B cell (primary cell): ENCODE data around the gene PTPRN2. TPM values are rescaled to one million over a fixed set of nuclear protein-coding genes. Genes with fewer than 3 reads are reported as not detected.

ENCODE experiments used
- ATAC-seq: fragments of 200-7000 bp; cut with Tn5 transposase; one replicate; pipeline ENCODE4 v1.10.0; 2021; ENCODE audit warnings: low read depth, mild to moderate bottlenecking, moderate number of reproducible peaks, moderate library complexity
- CTCF ChIA-PET: fragments of 350-600 bp; sonication (Branson Sonifier 250); formaldehyde crosslinking; loops from one replicate; lab custom pipeline; 2021; ENCODE audit warnings: antibody characterized with exemption, inconsistent platforms; lab: Charles Lee
- POLR2A ChIA-PET: fragments of 350-600 bp; sonication (Branson Sonifier 250); formaldehyde crosslinking; loops from one replicate; lab custom pipeline; 2021; ENCODE audit warnings: antibody characterized with exemption; lab: Charles Lee
- DNase-seq: peaks from one replicate; pipeline ENCODE4 v3.0.0; 2013
- H2AFZ ChIP-seq: 2 replicates; pipeline ENCODE4 v1.6.1; 2012; ENCODE audit warnings: mild to moderate bottlenecking, low read depth, low read length; ENCODE audit not compliant: insufficient read depth, poor library complexity, severe bottlenecking
- H3K27ac ChIP-seq, 2 donors: 1 replicate in 1 of 2; 2 replicates in 1 of 2; pipeline ENCODE4 v1.5.1; 2012 to 2013; ENCODE audit warnings: low read length in 2 of 2, mild to moderate bottlenecking in 2 of 2, moderate library complexity in 1 of 2
- H3K27me3 ChIP-seq, 4 experiments: fragments of 200-600 bp in 1 of 4; sonication (generic) in 1 of 4; replicated peaks in 1 of 4; 1 replicate in 2 of 4; 2 replicates in 2 of 4; pipeline versions ENCODE4 v1.6.1 to v1.7.0; 2013 to 2016; ENCODE audit warnings: low read length in 3 of 4, mild to moderate bottlenecking in 2 of 4, mixed read lengths in 1 of 4, moderate library complexity in 1 of 4; ENCODE audit not compliant: insufficient read depth in 4 of 4, control insufficient read depth in 3 of 4; ENCODE audit errors: control extremely low read depth in 1 of 4
- H3K36me3 ChIP-seq, 2 experiments: replicated peaks in 1 of 2; 1 replicate in 1 of 2; 2 replicates in 1 of 2; pipeline versions ENCODE4 v1.6.1 to v1.7.1; 2013; ENCODE audit warnings: low read length in 1 of 2; ENCODE audit not compliant: insufficient read depth in 2 of 2, control insufficient read depth in 1 of 2; ENCODE audit errors: control extremely low read depth in 1 of 2, extremely low read depth in 1 of 2
- H3K4me1 ChIP-seq, 2 donors: fragments of 200-600 bp in 1 of 2; sonication (generic) in 1 of 2; 1 replicate in 1 of 2; 2 replicates in 1 of 2; pipeline versions ENCODE4 v1.5.1 to v1.6.1; 2013 to 2017; ENCODE audit warnings: low read length in 2 of 2; ENCODE audit not compliant: control insufficient read depth in 2 of 2, insufficient read depth in 2 of 2
- H3K4me2 ChIP-seq: replicated peaks from 2 replicates; pipeline ENCODE3; 2012; ENCODE audit warnings: mild to moderate bottlenecking, low read depth, low read length; ENCODE audit not compliant: poor library complexity, severe bottlenecking
- H3K4me3 ChIP-seq, 5 experiments: fragments of 200-600 bp in 1 of 5; sonication (generic) in 1 of 5; 1 replicate in 3 of 5; 2 replicates in 2 of 5; pipeline versions ENCODE4 v1.5.1 to v1.7.0; 2011 to 2016; ENCODE audit warnings: low read length in 4 of 5, mild to moderate bottlenecking in 4 of 5, low read depth in 2 of 5, control low read depth in 1 of 5, moderate library complexity in 1 of 5; ENCODE audit not compliant: insufficient read depth in 1 of 5; ENCODE audit errors: control extremely low read depth in 1 of 5, extremely low read depth in 1 of 5
- H3K79me2 ChIP-seq: fragments of 200-600 bp; sonication (generic); one replicate; pipeline ENCODE4 v1.6.0; 2016; ENCODE audit warnings: low read length; ENCODE audit not compliant: control insufficient read depth, insufficient read depth
- H3K9ac ChIP-seq: fragments of 200-600 bp; sonication (generic); 2 replicates; pipeline ENCODE4 v1.6.1; 2017; ENCODE audit warnings: mild to moderate bottlenecking, low read length, moderate library complexity
- H3K9me3 ChIP-seq, 3 donors: one replicate each; pipeline versions ENCODE4 v1.6.1 to v1.7.1; 2013; ENCODE audit warnings: low read length in 2 of 3; ENCODE audit not compliant: control insufficient read depth in 2 of 3, insufficient read depth in 1 of 3; ENCODE audit errors: control extremely low read depth in 1 of 3
- H4K20me1 ChIP-seq: 2 replicates; pipeline ENCODE4 v1.6.0; 2012; ENCODE audit warnings: mild to moderate bottlenecking, low read length; ENCODE audit not compliant: insufficient read depth, control insufficient read depth, poor library complexity, severe bottlenecking
- H3K27ac Mint-ChIP-seq: one replicate; pipeline ENCODE4 v1.8.0; 2021; ENCODE audit warnings: mixed read lengths
- H3K27me3 Mint-ChIP-seq: one replicate; pipeline ENCODE4 v1.8.0; 2021; ENCODE audit warnings: mixed read lengths
- H3K4me1 Mint-ChIP-seq: one replicate; pipeline ENCODE4 v1.8.0; 2021; ENCODE audit warnings: mixed read lengths
- H3K4me3 Mint-ChIP-seq: one replicate; pipeline ENCODE4 v1.8.0; 2021; ENCODE audit warnings: mixed read lengths
- H3K9me3 Mint-ChIP-seq: one replicate; pipeline ENCODE4 v1.8.0; 2022; ENCODE audit warnings: mixed read lengths; ENCODE audit not compliant: insufficient read depth
- EZH2 ChIP-seq: IDR thresholded peaks from 2 replicates; pipeline ENCODE4 v1.6.1; 2012; ENCODE audit warnings: borderline replicate concordance, low read depth, mild to moderate bottlenecking, moderate library complexity, low read length; ENCODE audit not compliant: insufficient read depth, poor library complexity, severe bottlenecking
- WGBS: methylation state at CpG from one replicate; pipeline ENCODE4 v1.1.5; 2013; ENCODE audit warnings: missing lambda C conversion rate; ENCODE audit not compliant: insufficient coverage; 5-methylcytosine and 5-hydroxymethylcytosine counted together
- intact Hi-C: fragments of 100-400 bp; cut with micrococcal nuclease; formaldehyde crosslinking; loops from one replicate; pipeline ENCODE4 v1.10.0; 2022
- polyA plus RNA-seq: library from polyadenylated mRNA; depleted of rRNA; stranded (reverse); fragments of >200 nt; gene quantifications from 2 replicates; pipeline ENCODE4 v1.2.3, GENCODE V29; 2012
- total RNA-seq, 2 donors: library from RNA; stranded (reverse); fragments of 120-200 nt in 1 of 2; gene quantifications; 1 replicate in 1 of 2; 2 replicates in 1 of 2; pipeline versions ENCODE4 v1.2.3 to v1.2.4, GENCODE V29; 2013 to 2022
- TF ChIP-seq, protein P1 (sequence below): fragments of 200-600 bp; IDR thresholded peaks from one replicate; pipeline ENCODE4 v1.8.0; 2022; ENCODE audit warnings: antibody characterized with exemption, mild to moderate bottlenecking

The PTPRN2 gene
- total and polyA plus RNA-seq, 2 donors (not counting 1 experiment from before 2014, with no cell fraction given) = 2.0 to 5.0 TPM

DNA sequence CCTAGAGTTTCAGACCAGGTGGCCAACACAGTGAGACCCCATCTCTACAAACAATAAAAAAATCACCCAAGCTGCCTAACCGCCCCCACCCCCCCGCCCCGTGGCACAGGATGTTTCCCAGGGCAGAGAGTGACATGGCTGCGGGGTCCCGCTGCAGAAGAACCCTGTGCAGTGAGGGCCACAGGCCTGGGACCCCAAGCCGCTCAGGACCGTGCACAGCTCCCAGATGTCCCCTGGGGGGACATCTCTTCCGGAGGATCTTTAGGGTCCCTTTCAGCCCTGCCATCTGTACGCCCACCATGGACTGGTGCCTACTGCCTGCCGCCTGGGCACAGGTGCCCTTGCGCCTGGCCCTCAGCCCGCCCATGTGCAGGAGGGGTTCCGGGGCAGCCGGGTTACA is 877.2 kb downstream of the PTPRN2 start:
- no peaks in the 10 kb centered on the region for H3K79me2 ChIP-seq
- peaks cover 0 to 24% (median 0%) of the 10 kb centered on the region in 3 donors for H3K9me3 ChIP-seq
- H3K4me3 ChIP-seq = no peak overlapping the region
- ATAC-seq (no peak), DNase-seq (no peak)
- intact Hi-C loops = no loop called here
- H3K9me3 Mint-ChIP-seq = no peaks in the 10 kb centered on the region
- H3K4me1 Mint-ChIP-seq = no peaks in the 10 kb centered on the region
- CTCF ChIA-PET = no interaction called here
- no peak overlapping the region for H3K9ac ChIP-seq
- H3K27ac Mint-ChIP-seq = no peak overlapping the region
- H4K20me1 ChIP-seq = no peaks in the 10 kb centered on the region
- no peak overlapping the region for H3K4me2 ChIP-seq
- TF ChIP-seq EZH2 = no peak
- TF ChIP-seq, protein P1, sequence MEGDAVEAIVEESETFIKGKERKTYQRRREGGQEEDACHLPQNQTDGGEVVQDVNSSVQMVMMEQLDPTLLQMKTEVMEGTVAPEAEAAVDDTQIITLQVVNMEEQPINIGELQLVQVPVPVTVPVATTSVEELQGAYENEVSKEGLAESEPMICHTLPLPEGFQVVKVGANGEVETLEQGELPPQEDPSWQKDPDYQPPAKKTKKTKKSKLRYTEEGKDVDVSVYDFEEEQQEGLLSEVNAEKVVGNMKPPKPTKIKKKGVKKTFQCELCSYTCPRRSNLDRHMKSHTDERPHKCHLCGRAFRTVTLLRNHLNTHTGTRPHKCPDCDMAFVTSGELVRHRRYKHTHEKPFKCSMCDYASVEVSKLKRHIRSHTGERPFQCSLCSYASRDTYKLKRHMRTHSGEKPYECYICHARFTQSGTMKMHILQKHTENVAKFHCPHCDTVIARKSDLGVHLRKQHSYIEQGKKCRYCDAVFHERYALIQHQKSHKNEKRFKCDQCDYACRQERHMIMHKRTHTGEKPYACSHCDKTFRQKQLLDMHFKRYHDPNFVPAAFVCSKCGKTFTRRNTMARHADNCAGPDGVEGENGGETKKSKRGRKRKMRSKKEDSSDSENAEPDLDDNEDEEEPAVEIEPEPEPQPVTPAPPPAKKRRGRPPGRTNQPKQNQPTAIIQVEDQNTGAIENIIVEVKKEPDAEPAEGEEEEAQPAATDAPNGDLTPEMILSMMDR = no peak
- peaks cover 4% of the 10 kb centered on the region for H3K27me3 Mint-ChIP-seq
- H3K4me1 ChIP-seq = no peaks in the 10 kb centered on the region
- no peaks in the 10 kb centered on the region for H3K27me3 ChIP-seq
- no peak overlapping the region for H3K4me3 Mint-ChIP-seq
- H3K27ac ChIP-seq = no peak overlapping the region
- no peak overlapping the region for H2AFZ ChIP-seq
- no peaks in the 10 kb centered on the region for H3K36me3 ChIP-seq
- 94% methylated on average over 11 of the region's 14 CpGs for WGBS
- POLR2A ChIA-PET = no interaction called here

DNA sequence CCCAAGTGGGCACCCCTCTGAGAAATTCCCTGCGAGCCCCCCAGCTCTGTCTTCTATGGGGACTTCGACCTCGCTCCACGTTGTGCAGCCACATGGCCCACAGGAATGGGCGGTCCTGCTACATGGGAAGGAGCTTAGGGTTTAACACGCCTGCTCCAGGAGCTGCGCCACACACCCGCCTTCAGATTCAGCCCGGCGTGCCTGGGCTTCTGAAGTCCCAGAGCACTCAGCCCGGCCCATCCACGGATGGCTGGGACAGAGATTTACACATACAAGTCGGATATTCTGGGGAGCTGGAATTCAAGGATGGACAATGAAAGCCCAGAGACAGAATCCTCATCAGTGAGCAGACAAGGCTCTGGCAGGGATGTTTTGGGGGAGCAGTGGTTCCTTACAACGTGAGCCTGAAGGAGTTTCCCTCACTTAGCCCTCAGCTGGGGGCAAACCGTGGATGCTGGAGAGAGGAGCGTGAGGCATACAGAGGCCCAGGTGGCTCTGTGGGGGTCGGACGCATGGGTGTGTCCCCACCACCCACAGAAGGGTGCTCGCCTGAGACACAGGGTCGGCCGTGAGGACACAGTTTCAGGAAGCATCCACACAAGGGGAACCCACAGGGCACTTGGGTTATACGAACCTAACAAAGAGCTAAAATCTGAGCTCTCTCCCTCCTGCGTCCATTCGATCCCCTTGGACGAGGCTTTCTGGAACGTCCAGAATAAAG is 877.9 kb downstream of the PTPRN2 start:
- DNase-seq = no peak

More for the DNA sequence above, 877.9 kb downstream of the PTPRN2 start:
- intact Hi-C loops = no loop called here
- Histone ChIP-seq H2AFZ (no peak overlapping the region), H4K20me1 (no peaks in the 10 kb centered on the region), H3K9ac (no peak overlapping the region), H3K79me2 (no peaks in the 10 kb centered on the region), H3K9me3 (peaks cover 0 to 17% (median 0%) of the 10 kb centered on the region in 3 donors), H3K27me3 (no peaks in the 10 kb centered on the region), H3K4me3 (no peak overlapping the region), H3K4me2 (no peak overlapping the region), H3K4me1 (no peaks in the 10 kb centered on the region), H3K36me3 (no peaks in the 10 kb centered on the region), H3K27ac (no peak overlapping the region)
- ChIA-PET CTCF (no interaction called here), POLR2A (no interaction called here)
- Mint-ChIP-seq H3K27me3 (peaks cover 4% of the 10 kb centered on the region), H3K27ac (no peak overlapping the region), H3K9me3 (no peaks in the 10 kb centered on the region), H3K4me1 (no peaks in the 10 kb centered on the region), H3K4me3 (no peak overlapping the region)
- TF ChIP-seq, protein P1 = no peak
- no peak for TF ChIP-seq EZH2
- ATAC-seq = no peak
- WGBS = 90% methylated on average over 24 of the region's 26 CpGs
